Measurements from ENCODE around the gene S100A2. TPM values are rescaled to one million over a fixed set of nuclear protein-coding genes. Genes with fewer than 3 reads are reported as not detected.
A peak's percentile ranks its signal among the peaks of the same experiment; 100 is the strongest.

Gene S100A2
- total RNA-seq, 2 experiments from 2014 or later = 0.50 TPM; not detected in 1

GRCh38 chr1:153532181-153532580, 33.5 kb downstream of the S100A2 start:
- H3K27me3 Mint-ChIP-seq = no peaks in the 10 kb centered on the region
- intact Hi-C loops (cut with micrococcal nuclease) = loop anchor here (2.0 kb wide), 1 partner anchor 37 kb away; no protein-coding TSS in a partner anchor
- DNase-seq (peak; percentile 78), ATAC-seq (peak; percentile 66)
- H3K27ac Mint-ChIP-seq = peak overlapping the region; percentile 96
- H3K4me3 Mint-ChIP-seq = peak overlapping the region; percentile 95
- no peak for TF ChIP-seq CTCF (IDR thresholded peaks at IDR 0.05)
- POLR2A ChIA-PET = interaction anchor here (0.6 to 7.9 kb wide), 13 partner anchors 8 to 137 kb away, joined by 3 to 97 read pairs (median 4); partner anchors contain the start of genes CHTOP, S100A2, S100A3 and S100A4
- peaks cover 17% of the 10 kb centered on the region for H3K36me3 Mint-ChIP-seq (ENCODE audit: low read depth)
- no peaks in the 10 kb centered on the region for H3K9me3 Mint-ChIP-seq
- CTCF ChIA-PET = interaction anchor here (1.1 to 5.5 kb wide), 24 partner anchors 8 to 436 kb away, joined by 3 to 191 read pairs (median 10); partner anchors contain the start of genes CHTOP, CREB3L4, S100A1 and S100A13
- peaks cover 57% of the 10 kb centered on the region for H3K4me1 Mint-ChIP-seq (ENCODE audit: low read depth)

GRCh38 chr1:153531638-153532037, 34.0 kb downstream of the S100A2 start:
- no peaks in the 10 kb centered on the region for H3K9me3 Mint-ChIP-seq
- peaks cover 17% of the 10 kb centered on the region for H3K36me3 Mint-ChIP-seq (ENCODE audit: low read depth)
- peaks cover 53% of the 10 kb centered on the region for H3K4me1 Mint-ChIP-seq (ENCODE audit: low read depth)
- ATAC-seq = no peak
- peak overlapping the region; percentile 96 for H3K27ac Mint-ChIP-seq
- TF ChIP-seq CTCF (IDR thresholded peaks at IDR 0.05) = no peak
- ChIA-PET POLR2A (interaction anchor here (0.6 to 7.9 kb wide), 10 partner anchors 9 to 106 kb away, joined by 3 to 97 read pairs (median 8); partner anchors contain the start of genes CHTOP, S100A2, S100A3 and S100A4), CTCF (interaction anchor here (1.1 to 5.5 kb wide), 20 partner anchors 9 to 436 kb away, joined by 3 to 191 read pairs (median 12); partner anchors contain the start of genes CHTOP, CREB3L4, S100A2 and S100A4)
- intact Hi-C loops (cut with micrococcal nuclease) = loop anchor here (2.0 kb wide), 1 partner anchor 37 kb away; no protein-coding TSS in a partner anchor
- no peaks in the 10 kb centered on the region for H3K27me3 Mint-ChIP-seq
- no peak overlapping the region for H3K4me3 Mint-ChIP-seq
- DNase-seq = no peak

GRCh38 chr1:153527683-153528040, 38.0 kb downstream of the S100A2 start:
- Mint-ChIP-seq H3K27me3 (no peaks in the 10 kb centered on the region), H3K27ac (no peak overlapping the region), H3K4me1 (ENCODE audit: low read depth) (peaks cover 24% of the 10 kb centered on the region), H3K4me3 (no peak overlapping the region), H3K9me3 (no peaks in the 10 kb centered on the region), H3K36me3 (ENCODE audit: low read depth) (no peaks in the 10 kb centered on the region)
- no peak for DNase-seq
- intact Hi-C loops (cut with micrococcal nuclease) = no loop called here
- ATAC-seq = no peak
- TF ChIP-seq CTCF (IDR thresholded peaks at IDR 0.05) = no peak
- POLR2A ChIA-PET = no interaction called here
- CTCF ChIA-PET = interaction anchor here (0.9 kb wide), 2 partner anchors 17 to 40 kb away, joined by 3 to 4 read pairs; no protein-coding TSS in a partner anchor

- ATAC-seq = no peak
These were observed 38.5 kb downstream of the S100A2 start for GRCh38 chr1:153527023-153527682.

More at GRCh38 chr1:153527023-153527682, 38.5 kb downstream of the S100A2 start:
- no peak for DNase-seq
- ChIA-PET POLR2A (no interaction called here), CTCF (interaction anchor here (0.9 to 1.0 kb wide), 3 partner anchors 17 to 87 kb away, joined by 3 to 4 read pairs (median 3); no protein-coding TSS in a partner anchor)
- Mint-ChIP-seq H3K9me3 (no peaks in the 10 kb centered on the region), H3K4me1 (ENCODE audit: low read depth) (peaks cover 22% of the 10 kb centered on the region), H3K36me3 (ENCODE audit: low read depth) (no peaks in the 10 kb centered on the region), H3K27ac (no peak overlapping the region), H3K4me3 (no peak overlapping the region), H3K27me3 (no peaks in the 10 kb centered on the region)
- intact Hi-C loops (cut with micrococcal nuclease) = no loop called here
- TF ChIP-seq CTCF (IDR thresholded peaks at IDR 0.05) = no peak

Measured in activated CD8-positive, alpha-beta T cell treated with anti-CD3 and anti-CD28 coated beads for 36 hours (primary cell).